H1 (cell line): Measurements from ENCODE around the gene HABP4. TPM values are rescaled to one million over a fixed set of nuclear protein-coding genes. Genes with fewer than 3 reads are reported as not detected.

Experiments used
- CTCF ChIA-PET: fragments of 300-600 bp; sonication (Branson Sonifier 250); formaldehyde crosslinking; loops from one replicate; lab custom pipeline; 2021; ENCODE audit not compliant: partially characterized antibody; lab: Charles Lee
- POLR2A ChIA-PET: fragments of 300-600 bp; sonication (Branson Sonifier 250); formaldehyde crosslinking; loops from one replicate; lab custom pipeline; 2021; ENCODE audit warnings: inconsistent platforms; ENCODE audit not compliant: partially characterized antibody; lab: Charles Lee
- DNase-seq, 2 experiments: peaks; one replicate each; pipeline versions ENCODE4 v3.0.0 to v3.0.0-alpha.2; 2010 to 2022; ENCODE audit warnings: low spot score in 2 of 2, low read depth in 1 of 2, mixed read lengths in 1 of 2
- FAIRE-seq: peaks from 2 replicates; lab custom pipeline; 2011; peaks lifted over from hg19 to GRCh38; lab: Jason Lieb, UNC
- H2AFZ ChIP-seq: 2 replicates; pipeline ENCODE4 v1.8.1; 2012; ENCODE audit warnings: low read length, inconsistent platforms
- H2AK5ac ChIP-seq: 2 replicates; pipeline ENCODE4 v1.6.1; 2013; ENCODE audit warnings: low read depth, low read length
- H2BK120ac ChIP-seq: replicated peaks from 2 replicates; pipeline ENCODE3; 2013; ENCODE audit warnings: low read depth, low read length, inconsistent platforms
- H2BK12ac ChIP-seq: 2 replicates; pipeline ENCODE4 v1.6.1; 2013; ENCODE audit warnings: low read depth, low read length
- H2BK15ac ChIP-seq: 2 replicates; pipeline ENCODE4 v1.6.1; 2013; ENCODE audit warnings: low read length
- H2BK20ac ChIP-seq: 2 replicates; pipeline ENCODE4 v1.6.1; 2013; ENCODE audit warnings: low read length
- H2BK5ac ChIP-seq: 2 replicates; pipeline ENCODE4 v1.6.1; 2013; ENCODE audit warnings: low read depth, low read length
- H3K14ac ChIP-seq: 2 replicates; pipeline ENCODE4 v1.6.1; 2013; ENCODE audit warnings: inconsistent platforms; ENCODE audit not compliant: insufficient read length
- H3K18ac ChIP-seq: 2 replicates; pipeline ENCODE4 v1.6.1; 2013; ENCODE audit warnings: low read length; ENCODE audit errors: extremely low read depth
- H3K23ac ChIP-seq: 2 replicates; pipeline ENCODE4 v1.6.1; 2013; ENCODE audit warnings: inconsistent platforms; ENCODE audit not compliant: insufficient read length
- H3K23me2 ChIP-seq: 2 replicates; pipeline ENCODE4 v1.6.1; 2013; ENCODE audit warnings: low read depth, low read length
- H3K27ac ChIP-seq: 2 replicates; pipeline ENCODE4 v1.6.1; 2011; ENCODE audit warnings: low read depth, low read length, inconsistent platforms
- H3K27me3 ChIP-seq, 4 experiments: replicated peaks in 1 of 4; 1 replicate in 1 of 4; 2 replicates in 3 of 4; pipeline versions ENCODE4 v1.6.1 to v1.8.1; 2011 to 2013; ENCODE audit warnings: low read length in 3 of 4, mild to moderate bottlenecking in 3 of 4, inconsistent platforms in 2 of 4, mixed read lengths in 2 of 4, moderate library complexity in 1 of 4; ENCODE audit not compliant: control insufficient read depth in 3 of 4, insufficient read depth in 3 of 4; ENCODE audit errors: extremely low read depth in 1 of 4
- H3K36me3 ChIP-seq, 4 experiments: 2 replicates each; pipeline versions ENCODE4 v1.6.1 to v1.8.1; 2011 to 2013; ENCODE audit warnings: mild to moderate bottlenecking in 4 of 4, low read length in 3 of 4, moderate library complexity in 2 of 4, control low read depth in 1 of 4, inconsistent platforms in 1 of 4; ENCODE audit not compliant: insufficient read depth in 4 of 4, control insufficient read depth in 2 of 4
- H3K4ac ChIP-seq: replicated peaks from 2 replicates; pipeline ENCODE3; 2013; ENCODE audit warnings: low read length, low read depth, mixed read lengths, inconsistent platforms; ENCODE audit not compliant: insufficient read length
- H3K4me1 ChIP-seq, 4 experiments: replicated peaks in 1 of 4; 1 replicate in 1 of 4; 2 replicates in 3 of 4; pipeline versions ENCODE4 v1.6.1 to v1.8.1; 2011 to 2013; ENCODE audit warnings: low read length in 3 of 4, inconsistent platforms in 2 of 4, mixed read lengths in 1 of 4; ENCODE audit not compliant: insufficient read depth in 4 of 4, control insufficient read depth in 3 of 4
- H3K4me2 ChIP-seq, 2 experiments: 2 replicates each; pipeline versions ENCODE4 v1.6.1 to v1.8.1; 2011 to 2013; ENCODE audit warnings: low read depth in 2 of 2, low read length in 2 of 2, control low read depth in 1 of 2, inconsistent platforms in 1 of 2, mild to moderate bottlenecking in 1 of 2; ENCODE audit not compliant: insufficient read depth in 1 of 2
- H3K4me3 ChIP-seq, 4 experiments: fragments of 200-600, 300-600 bp in 1 of 4; sonication (generic), shearing (Covaris generic), sonication (Bioruptor Twin) in 1 of 4; 2 replicates each; pipeline versions ENCODE4 v1.5.1 to v1.8.1; 2011 to 2016; ENCODE audit warnings: low read length in 4 of 4, low read depth in 3 of 4, control low read depth in 2 of 4, inconsistent platforms in 2 of 4, mild to moderate bottlenecking in 2 of 4, mixed read lengths in 1 of 4, moderate library complexity in 1 of 4; ENCODE audit not compliant: insufficient read depth in 2 of 4; ENCODE audit errors: extremely low read depth in 1 of 4
- H3K56ac ChIP-seq: replicated peaks from 2 replicates; pipeline ENCODE3; 2013; ENCODE audit warnings: low read depth, mild to moderate bottlenecking, mixed read lengths, low read length, inconsistent platforms; ENCODE audit not compliant: insufficient read length
- H3K79me1 ChIP-seq: 2 replicates; pipeline ENCODE4 v1.6.1; 2013; ENCODE audit warnings: low read depth, low read length, control low read depth
- H3K79me2 ChIP-seq, 2 experiments: 2 replicates each; pipeline versions ENCODE4 v1.6.1 to v1.8.1; 2012 to 2013; ENCODE audit warnings: low read length in 2 of 2, mild to moderate bottlenecking in 2 of 2, inconsistent platforms in 1 of 2; ENCODE audit not compliant: insufficient read depth in 2 of 2, control insufficient read depth in 1 of 2
- H3K9ac ChIP-seq, 4 experiments: replicated peaks in 1 of 4; 1 replicate in 1 of 4; 2 replicates in 3 of 4; pipeline versions ENCODE4 v1.6.1 to v1.8.1; 2011 to 2013; ENCODE audit warnings: low read depth in 3 of 4, low read length in 3 of 4, control low read depth in 2 of 4, mild to moderate bottlenecking in 2 of 4, moderate library complexity in 2 of 4, inconsistent platforms in 1 of 4; ENCODE audit errors: extremely low read depth in 1 of 4
- H3K9me3 ChIP-seq, 2 experiments: 2 replicates each; pipeline versions ENCODE4 v1.6.1 to v1.8.1; 2012 to 2013; ENCODE audit warnings: mild to moderate bottlenecking in 2 of 2, moderate library complexity in 2 of 2, control low read depth in 1 of 2, inconsistent platforms in 1 of 2, low read depth in 1 of 2, low read length in 1 of 2, mixed read lengths in 1 of 2; ENCODE audit not compliant: insufficient read depth in 2 of 2
- H4K20me1 ChIP-seq, 2 experiments: replicated peaks in 1 of 2; 2 replicates each; pipeline versions ENCODE3 to v1.8.1; 2011 to 2013; ENCODE audit warnings: inconsistent platforms in 2 of 2, low read length in 2 of 2, mild to moderate bottlenecking in 1 of 2; ENCODE audit not compliant: insufficient read depth in 2 of 2, control insufficient read depth in 1 of 2
- H4K5ac ChIP-seq: 2 replicates; pipeline ENCODE4 v1.6.1; 2013; ENCODE audit warnings: low read length, low read depth, mixed read lengths, inconsistent platforms; ENCODE audit not compliant: insufficient read length
- H4K8ac ChIP-seq: 2 replicates; pipeline ENCODE4 v1.8.0; 2013; ENCODE audit warnings: mild to moderate bottlenecking, moderate library complexity, low read length, inconsistent platforms; ENCODE audit not compliant: insufficient read depth; ENCODE audit errors: extremely low read depth
- H4K91ac ChIP-seq: replicated peaks from 2 replicates; pipeline ENCODE3; 2013; ENCODE audit warnings: low read length, mixed read lengths, inconsistent platforms; ENCODE audit not compliant: insufficient read length
- ASH2L ChIP-seq: fragments of 200-600, 300-600 bp; sonication (generic); IDR thresholded peaks from one replicate; pipeline ENCODE4 v1.7.1; 2017; ENCODE audit warnings: low read length
- TBP ChIP-seq: IDR thresholded peaks from 2 replicates; pipeline ENCODE4 v1.6.1; 2011; ENCODE audit warnings: low read depth, low read length, improper control_type of control experiment
- WGBS, 2 experiments: shearing (Covaris generic) in 1 of 2; methylation state at CpG; one replicate each; pipeline versions ENCODE4 v1.1.6 to v1.1.7; 2013 to 2015; ENCODE audit warnings: low lambda C conversion rate in 2 of 2, mixed read lengths in 2 of 2, inconsistent platforms in 1 of 2, low coverage in 1 of 2, missing lambda C conversion rate in 1 of 2; ENCODE audit not compliant: insufficient replicate concordance in 2 of 2, insufficient coverage in 1 of 2, insufficient read length in 1 of 2; ENCODE audit errors: extremely low coverage in 1 of 2, missing lambda C conversion rate in 1 of 2; 5-methylcytosine and 5-hydroxymethylcytosine counted together
- polyA plus RNA-seq, 7 experiments: library from polyadenylated mRNA; depleted of rRNA in 3 of 7; stranded (reverse) in 5 of 7; unstranded in 2 of 7; fragments of >200 nt in 5 of 7; fragments of 200-250 nt in 2 of 7; gene quantifications; 1 replicate in 5 of 7; 2 replicates in 1 of 7; 4 replicates in 1 of 7; pipeline versions ENCODE4 v1.2.1 to v1.2.3, GENCODE V29; 2011 to 2013; ENCODE audit warnings: missing spikeins in 2 of 7, mixed read lengths in 2 of 7
- total RNA-seq: library from RNA; stranded (reverse); fragmentation: NEBNext Ultra II Directional; extraction: Animal tissue kit (Norgen Biotek cat#: 25700); gene quantifications from 2 replicates; pipeline ENCODE4 v1.2.1, GENCODE V29; 2021

HABP4 gene
- total and polyA plus RNA-seq, 2 of the 8 experiments (the other 6 are each of a cell fraction or from before 2014, with no cell fraction given): 3.3 to 11.2 TPM

GRCh38 chr9:96417661-96418082 is 32.3 kb upstream of the HABP4 start:
- Histone ChIP-seq H3K14ac (no peak overlapping the region), H3K4me2 (peak overlapping the region; percentile 94 to 98), H3K56ac (peak overlapping the region; percentile 86), H3K27ac (peak overlapping the region; percentile 88), H2BK5ac (peak overlapping the region; percentile 87), H2BK15ac (no peak overlapping the region)
- CTCF ChIA-PET: no interaction called here
- no peak for TF ChIP-seq ASH2L
- TF ChIP-seq TBP: no peak
- TF ChIP-seq, all 59 proteins: peak for 0
- Histone ChIP-seq H2BK12ac (no peak overlapping the region), H3K9ac (peak overlapping the region; percentile 82 to 95 (median 92)), H3K23ac (no peak overlapping the region), H2BK20ac (no peak overlapping the region), H3K9me3 (no peaks in the 10 kb centered on the region), H2AFZ (peak overlapping the region; percentile 63; the same call in 1 of the 2 replicates), H4K8ac (peak overlapping the region; percentile 96; the same call in 1 of the 2 replicates), H4K5ac (peak overlapping the region; percentile 60), H2AK5ac (no peak overlapping the region), H3K79me1 (peaks cover 4% of the 10 kb centered on the region; the same call in 1 of the 2 replicates), H4K91ac (no peak overlapping the region), H2BK120ac (no peak overlapping the region), H3K4me1 (peaks cover 0 to 14% (median 7%) of the 10 kb centered on the region in 4 experiments), H4K20me1 (peaks cover 6 to 10% of the 10 kb centered on the region in 2 experiments), H3K4ac (peak overlapping the region; percentile 69), H3K36me3 (no peaks in the 10 kb centered on the region), H3K4me3 (peak overlapping the region; percentile 82 to 98 (median 88)), H3K18ac (no peak overlapping the region; the same call in 1 of the 2 replicates), H3K23me2 (peaks cover 12% of the 10 kb centered on the region), H3K79me2 (peaks cover 2 to 42% of the 10 kb centered on the region in 2 experiments; a peak in 3 of 4 replicates), H3K27me3 (no peaks in the 10 kb centered on the region)
- no peak for DNase-seq
- WGBS, 2 experiments: 1% methylated on average over 31 of the region's 62 CpGs; no CpG with 5 or more reads in 1 of the 2 experiments
- no peak for FAIRE-seq
- POLR2A ChIA-PET: interaction anchor here (1.2 kb wide), 1 partner anchor 8 kb away, joined by 4 read pairs; no protein-coding TSS in a partner anchor
